Type B pancreatic cell (in vitro differentiated cells): ENCODE results near the gene RHOV. TPM values are rescaled to one million over a fixed set of nuclear protein-coding genes. Genes with fewer than 3 reads are reported as not detected.

Source experiments
- DNase-seq: peaks from one replicate; pipeline ENCODE4 v3.0.0; 2021; ENCODE audit warnings: mixed read lengths; ENCODE audit not compliant: unreplicated experiment; ENCODE audit errors: extremely low spot score
- H3K27ac Mint-ChIP-seq: 2 replicates; pipeline ENCODE4 v1.8.0; 2021; ENCODE audit warnings: mild to moderate bottlenecking, mixed read lengths
- H3K27me3 Mint-ChIP-seq: 2 replicates; pipeline ENCODE4 v1.8.0; 2021; ENCODE audit warnings: mixed read lengths
- H3K36me3 Mint-ChIP-seq: 2 replicates; pipeline ENCODE4 v1.8.0; 2021; ENCODE audit warnings: mixed read lengths
- H3K4me1 Mint-ChIP-seq: one replicate; pipeline ENCODE4 v1.8.0; 2021; ENCODE audit warnings: mixed read lengths; ENCODE audit not compliant: unreplicated experiment
- H3K4me3 Mint-ChIP-seq: 2 replicates; pipeline ENCODE4 v1.8.0; 2021; ENCODE audit warnings: mild to moderate bottlenecking, mixed read lengths
- H3K9me3 Mint-ChIP-seq: 2 replicates; pipeline ENCODE4 v1.8.0; 2021; ENCODE audit warnings: mixed read lengths
- CTCF ChIP-seq: fragments of 200-600 bp; sonication (generic); conservative IDR thresholded peaks from 2 replicates; pipeline ENCODE4 v1.5.0; 2021; ENCODE audit warnings: antibody characterized with exemption, mild to moderate bottlenecking
- total RNA-seq: library from RNA; stranded (reverse); gene quantifications from 2 replicates; pipeline ENCODE4 v1.2.1, GENCODE V29; 2021; ENCODE audit warnings: low replicate concordance

Gene RHOV
- total RNA-seq, 1 donor from 2014 or later, result 19.3 TPM

GRCh38 chr15:40826423-40827075 lies 47.5 kb downstream of the RHOV start:
- Mint-ChIP-seq H3K9me3 (no peaks in the 10 kb centered on the region), H3K27me3 (no peaks in the 10 kb centered on the region), H3K4me3 (no peak overlapping the region), H3K36me3 (no peaks in the 10 kb centered on the region), H3K4me1 (peaks cover 7% of the 10 kb centered on the region), H3K27ac (no peak overlapping the region)
- DNase-seq, result no peak
- no peak for TF ChIP-seq CTCF

GRCh38 chr15:40825661-40826422 lies 48.2 kb downstream of the RHOV start:
- peak overlapping the region; percentile 2 for H3K27ac Mint-ChIP-seq
- no peak for DNase-seq
- no peak for TF ChIP-seq CTCF
- no peaks in the 10 kb centered on the region for H3K36me3 Mint-ChIP-seq
- no peaks in the 10 kb centered on the region for H3K27me3 Mint-ChIP-seq
- no peak overlapping the region for H3K4me3 Mint-ChIP-seq
- peaks cover 7% of the 10 kb centered on the region for H3K4me1 Mint-ChIP-seq
- no peaks in the 10 kb centered on the region for H3K9me3 Mint-ChIP-seq

- H3K4me1 Mint-ChIP-seq, result peaks cover 7% of the 10 kb centered on the region
- no peaks in the 10 kb centered on the region for H3K9me3 Mint-ChIP-seq
- no peak for DNase-seq
- TF ChIP-seq CTCF, result no peak
- no peaks in the 10 kb centered on the region for H3K36me3 Mint-ChIP-seq
- H3K27ac Mint-ChIP-seq, result peak overlapping the region; percentile 57
- H3K4me3 Mint-ChIP-seq, result no peak overlapping the region
- H3K27me3 Mint-ChIP-seq, result no peaks in the 10 kb centered on the region
Observed at GRCh38 chr15:40823572-40824343, 50.3 kb downstream of the RHOV start.

Other genes starting within 250 kb of the RHOV start
- 15.7 and 20.5 TPM in 2 replicates for gene RAD51, start 179.1 kb downstream of the RHOV start, total RNA-seq
- gene RMDN3, start 119.0 kb downstream of the RHOV start, total RNA-seq, result 30.4 and 32.0 TPM in 2 replicates
- gene GCHFR, start 110.2 kb downstream of the RHOV start, total RNA-seq, result 23.3 and 23.5 TPM in 2 replicates
- 1.1 and 1.3 TPM in 2 replicates for gene C15orf62, start 104.3 kb downstream of the RHOV start, total RNA-seq
- gene ZFYVE19, start 67.1 kb downstream of the RHOV start, total RNA-seq, result 31.6 and 45.0 TPM in 2 replicates
- 23.7 and 38.3 TPM in 2 replicates for gene DNAJC17, start 66.8 kb downstream of the RHOV start, total RNA-seq
- 0.70 and 1.0 TPM in 2 replicates for gene PPP1R14D, start 45.5 kb downstream of the RHOV start, total RNA-seq
- gene SPINT1, start 30.2 kb downstream of the RHOV start, total RNA-seq, result 156 and 401 TPM in 2 replicates
- 25.6 and 37.2 TPM in 2 replicates for gene VPS18, start 20.2 kb upstream of the RHOV start, total RNA-seq
- 2.9 and 5.9 TPM in 2 replicates for gene DLL4, start 55.1 kb upstream of the RHOV start, total RNA-seq
- 7.8 and 12.9 TPM in 2 replicates for gene CHAC1, start 79.2 kb upstream of the RHOV start, total RNA-seq
- gene INO80, start 242.0 kb upstream of the RHOV start, total RNA-seq, result 19.7 and 22.3 TPM in 2 replicates